Ascending aorta (tissue), 2 donors: ENCODE results near the gene ACTG2. TPM values are rescaled to one million over a fixed set of nuclear protein-coding genes. Genes with fewer than 3 reads are reported as not detected.

Experiments
- DNase-seq, 2 donors: peaks; one replicate each; pipeline ENCODE4 v3.0.0-alpha.2; 2019; ENCODE audit warnings: low spot score in 2 of 2
- H3K27ac ChIP-seq, 2 donors: fragments of 200-600 bp; sonication (generic); one replicate each; pipeline ENCODE4 v1.5.1; 2016 to 2017; ENCODE audit warnings: mild to moderate bottlenecking in 1 of 2
- H3K27me3 ChIP-seq: fragments of 200-600 bp; sonication (generic); one replicate; pipeline ENCODE4 v1.5.1; 2017
- H3K36me3 ChIP-seq, 2 donors: fragments of 200-600 bp; sonication (generic); one replicate each; pipeline ENCODE4 v1.5.1; 2016
- H3K4me1 ChIP-seq, 2 donors: fragments of 200-600 bp; sonication (generic); one replicate each; pipeline ENCODE4 v1.5.1; 2016 to 2017; ENCODE audit warnings: mild to moderate bottlenecking in 1 of 2
- H3K4me3 ChIP-seq, 2 donors: fragments of 200-600 bp; sonication (generic); one replicate each; pipeline ENCODE4 v1.5.1; 2016 to 2017; ENCODE audit warnings: mild to moderate bottlenecking in 1 of 2
- H3K9me3 ChIP-seq, 2 donors: fragments of 200-600 bp; sonication (generic); one replicate each; pipeline ENCODE4 v1.5.1; 2016
- intact Hi-C: fragments of 100-400 bp; cut with DNase I; formaldehyde crosslinking; loops from one replicate; pipeline ENCODE4 v1.15.1; 2023
- total RNA-seq: library from RNA; depleted of rRNA; stranded (reverse); fragments of >200 nt; gene quantifications from one replicate; pipeline ENCODE4 v1.1.0, GENCODE V29; 2016
- TF ChIP-seq, protein P1 (sequence below), 3 experiments: fragments of 200-600 bp in 2 of 3; fragments of 450-650 bp in 1 of 3; sonication (generic) in 2 of 3; IDR thresholded peaks; one replicate each; pipeline ENCODE4 v1.5.1; 2016 to 2019; ENCODE audit warnings: antibody characterized with exemption in 3 of 3, mild to moderate bottlenecking in 1 of 3, moderate library complexity in 1 of 3

Gene ACTG2
- total RNA-seq, 1 donor from 2014 or later, result 134 TPM

DNA sequence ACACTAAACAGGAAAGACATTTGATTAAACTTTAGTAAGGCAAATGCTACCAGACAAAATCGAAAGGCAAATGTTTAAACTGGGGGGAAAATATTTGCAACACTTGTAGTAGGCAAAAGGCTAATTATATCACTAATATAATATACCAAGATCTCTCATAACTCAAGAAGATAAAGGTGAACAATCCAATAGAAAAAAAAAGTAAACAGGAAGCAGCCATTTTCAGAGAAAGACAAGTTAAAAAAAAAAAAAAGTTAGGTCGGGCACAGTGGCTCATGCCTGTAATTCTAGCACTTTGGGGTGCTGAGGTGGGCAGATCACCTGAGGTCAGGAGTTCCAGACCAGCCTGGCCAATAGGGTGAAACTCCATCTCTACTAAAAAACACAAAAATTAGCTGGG lies 4.4 kb upstream of the ACTG2 start:
- H3K9me3 ChIP-seq, result no peaks in the 10 kb centered on the region
- H3K27me3 ChIP-seq, result no peaks in the 10 kb centered on the region
- no peak overlapping the region for H3K4me3 ChIP-seq
- peaks cover 5 to 12% of the 10 kb centered on the region in 2 donors for H3K4me1 ChIP-seq
- H3K27ac ChIP-seq, result no peak overlapping the region
- intact Hi-C loops, result no loop called here
- DNase-seq, result no peak
- no peaks in the 10 kb centered on the region for H3K36me3 ChIP-seq
- TF ChIP-seq, protein P1, sequence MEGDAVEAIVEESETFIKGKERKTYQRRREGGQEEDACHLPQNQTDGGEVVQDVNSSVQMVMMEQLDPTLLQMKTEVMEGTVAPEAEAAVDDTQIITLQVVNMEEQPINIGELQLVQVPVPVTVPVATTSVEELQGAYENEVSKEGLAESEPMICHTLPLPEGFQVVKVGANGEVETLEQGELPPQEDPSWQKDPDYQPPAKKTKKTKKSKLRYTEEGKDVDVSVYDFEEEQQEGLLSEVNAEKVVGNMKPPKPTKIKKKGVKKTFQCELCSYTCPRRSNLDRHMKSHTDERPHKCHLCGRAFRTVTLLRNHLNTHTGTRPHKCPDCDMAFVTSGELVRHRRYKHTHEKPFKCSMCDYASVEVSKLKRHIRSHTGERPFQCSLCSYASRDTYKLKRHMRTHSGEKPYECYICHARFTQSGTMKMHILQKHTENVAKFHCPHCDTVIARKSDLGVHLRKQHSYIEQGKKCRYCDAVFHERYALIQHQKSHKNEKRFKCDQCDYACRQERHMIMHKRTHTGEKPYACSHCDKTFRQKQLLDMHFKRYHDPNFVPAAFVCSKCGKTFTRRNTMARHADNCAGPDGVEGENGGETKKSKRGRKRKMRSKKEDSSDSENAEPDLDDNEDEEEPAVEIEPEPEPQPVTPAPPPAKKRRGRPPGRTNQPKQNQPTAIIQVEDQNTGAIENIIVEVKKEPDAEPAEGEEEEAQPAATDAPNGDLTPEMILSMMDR (IDR thresholded peaks at IDR 0.05), result no peak

DNA sequence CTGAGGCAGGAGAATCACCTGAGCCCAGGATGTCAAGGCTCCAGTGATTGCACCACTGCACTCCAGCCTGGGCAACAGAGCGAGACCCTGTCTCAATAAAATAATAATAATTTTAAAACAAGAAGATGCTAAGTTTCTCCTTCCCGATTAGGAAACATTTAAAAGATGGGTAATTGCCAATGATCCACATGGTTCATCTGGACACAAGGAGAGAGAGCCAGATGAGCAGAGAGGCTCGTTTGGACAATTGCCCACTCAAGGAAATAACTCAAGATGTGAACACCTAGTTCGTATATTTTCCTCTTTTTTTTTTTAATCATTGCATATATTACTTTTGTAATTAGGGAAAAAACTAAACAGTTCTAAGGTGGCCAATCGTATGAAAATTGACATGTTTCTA lies 3.6 kb upstream of the ACTG2 start:
- Histone ChIP-seq H3K27ac (no peak overlapping the region), H3K4me1 (peaks cover 5 to 12% of the 10 kb centered on the region in 2 donors), H3K27me3 (no peaks in the 10 kb centered on the region), H3K4me3 (no peak overlapping the region), H3K36me3 (no peaks in the 10 kb centered on the region), H3K9me3 (no peaks in the 10 kb centered on the region)
- DNase-seq, result no peak
- intact Hi-C loops, result no loop called here
- TF ChIP-seq, protein P1 (IDR thresholded peaks at IDR 0.05), result no peak

DNA sequence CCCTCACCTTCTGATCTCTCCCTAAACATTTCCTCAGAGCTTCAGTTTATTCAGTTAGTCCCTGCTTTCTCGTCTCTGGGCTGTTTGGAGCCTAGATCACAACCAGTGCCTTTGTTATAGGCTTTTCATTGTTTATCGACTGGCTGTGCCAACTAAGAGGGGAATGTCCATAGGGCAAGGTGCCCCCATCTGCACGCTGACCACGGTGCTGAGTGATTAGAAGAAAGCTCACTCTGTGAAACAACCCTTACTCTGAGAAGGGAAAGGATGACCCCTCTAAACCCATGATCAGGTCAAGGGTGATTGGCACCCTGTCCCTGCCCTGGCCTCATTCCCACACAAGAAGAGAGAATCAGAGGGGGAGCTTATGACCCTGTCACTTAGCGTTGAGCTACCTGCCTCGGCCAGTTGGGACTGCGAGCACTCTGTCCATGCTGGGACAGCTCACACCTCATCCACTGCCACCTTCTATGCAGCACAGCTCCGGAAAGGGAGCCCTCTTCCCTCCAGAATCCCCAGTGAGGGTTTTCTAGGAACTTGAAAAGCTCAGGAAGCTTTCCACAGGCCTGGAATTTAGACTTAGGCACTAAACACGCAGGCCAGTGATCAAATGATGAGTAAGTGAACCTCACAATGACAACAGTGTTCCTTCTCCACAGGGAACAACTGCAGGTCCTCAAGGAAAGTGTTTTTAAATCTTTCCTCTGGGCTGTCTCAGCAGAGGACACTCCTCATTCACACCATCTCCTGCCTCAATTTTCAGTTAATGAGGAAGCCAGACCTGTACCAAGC lies 2.3 kb upstream of the ACTG2 start:
- TF ChIP-seq, protein P1 (IDR thresholded peaks at IDR 0.05), result no peak
- intact Hi-C loops, result no loop called here
- no peaks in the 10 kb centered on the region for H3K36me3 ChIP-seq
- peak overlapping the region; percentile 87 to 91 for H3K27ac ChIP-seq
- peaks cover 5 to 12% of the 10 kb centered on the region in 2 donors for H3K4me1 ChIP-seq
- DNase-seq, result no peak
- H3K4me3 ChIP-seq, result no peak overlapping the region
- no peaks in the 10 kb centered on the region for H3K9me3 ChIP-seq
- no peaks in the 10 kb centered on the region for H3K27me3 ChIP-seq

DNA sequence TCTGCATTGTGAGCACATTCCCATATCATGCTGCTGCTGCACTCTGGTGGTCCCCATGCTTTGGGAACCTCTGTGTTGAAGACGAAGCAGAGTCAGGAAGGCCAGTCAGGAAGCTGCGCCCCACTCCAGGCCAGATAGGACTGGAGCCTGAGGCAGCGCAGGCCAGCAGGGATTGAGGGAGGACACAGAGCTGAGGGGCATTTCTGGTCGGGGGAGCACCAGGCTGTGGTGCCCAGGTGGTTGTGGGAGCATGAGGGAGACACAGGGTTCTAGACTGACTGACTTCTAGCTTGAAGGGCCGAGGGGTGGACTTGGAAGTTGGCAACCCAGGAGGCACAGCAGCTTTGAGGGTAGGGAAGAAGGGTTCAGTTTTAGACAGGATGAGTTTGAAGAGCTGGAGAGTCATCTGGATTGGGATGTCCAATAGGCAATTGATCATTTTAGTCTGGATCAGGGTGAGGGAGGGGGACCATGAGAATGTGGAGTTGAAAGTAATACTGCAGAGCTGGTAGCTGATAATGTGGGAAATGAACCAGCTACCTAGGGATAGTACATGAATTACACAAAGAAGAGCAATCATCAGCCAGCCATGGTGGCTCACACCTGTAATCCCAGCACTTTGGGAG lies 1.4 kb upstream of the ACTG2 start:
- intact Hi-C loops, result no loop called here
- no peak for DNase-seq
- H3K4me3 ChIP-seq, result no peak overlapping the region
- no peaks in the 10 kb centered on the region for H3K36me3 ChIP-seq
- peaks cover 5 to 12% of the 10 kb centered on the region in 2 donors for H3K4me1 ChIP-seq
- TF ChIP-seq, protein P1 (IDR thresholded peaks at IDR 0.05), result no peak
- no peaks in the 10 kb centered on the region for H3K9me3 ChIP-seq
- peak overlapping the region; percentile 87 to 91 for H3K27ac ChIP-seq
- H3K27me3 ChIP-seq, result no peaks in the 10 kb centered on the region

DNA sequence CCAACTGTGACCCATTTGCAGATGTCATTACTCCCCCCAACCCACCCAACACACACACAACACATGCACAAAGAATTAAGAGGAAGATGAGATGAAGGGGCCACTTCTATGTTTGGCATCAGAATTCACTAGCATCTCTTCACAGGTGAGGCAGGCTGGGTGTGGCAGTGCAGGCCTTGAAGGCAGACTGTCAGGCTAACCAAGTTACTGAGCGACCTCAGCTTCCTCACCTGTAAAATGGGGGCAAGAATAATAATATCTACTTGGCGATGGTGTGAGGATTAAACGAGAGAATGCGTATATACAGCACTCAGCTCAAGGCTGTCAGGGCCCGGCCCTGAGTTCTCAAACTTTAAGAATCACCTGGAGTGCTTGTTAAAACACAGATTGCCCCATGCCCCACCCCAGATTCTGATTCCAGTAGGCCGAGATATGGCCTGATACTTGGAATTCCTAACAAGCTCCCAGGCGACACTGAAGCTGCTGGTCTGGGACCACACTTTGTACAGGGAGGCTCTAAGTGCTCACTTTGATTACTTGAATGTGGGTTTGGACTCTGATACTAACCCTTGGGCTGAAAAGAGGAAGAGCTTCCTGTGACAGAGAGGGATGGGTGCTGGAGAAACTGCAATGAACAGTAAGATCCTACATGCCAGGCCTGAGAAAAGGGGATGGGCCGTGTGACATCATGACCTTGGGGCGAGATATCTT lies 1.1 kb downstream of the ACTG2 start:
- DNase-seq, result no peak
- H3K27ac ChIP-seq, result peak overlapping the region; percentile 87 to 91
- H3K27me3 ChIP-seq, result no peaks in the 10 kb centered on the region
- TF ChIP-seq, protein P1 (IDR thresholded peaks at IDR 0.05), result no peak
- H3K9me3 ChIP-seq, result no peaks in the 10 kb centered on the region
- intact Hi-C loops, result loop anchor here (1.0 to 2.0 kb wide), 2 partner anchors 24 to 65 kb away; partner anchors contain the start of gene STAMBP
- peak overlapping the region; percentile 49 to 65 for H3K4me3 ChIP-seq
- H3K4me1 ChIP-seq, result peaks cover 5 to 14% of the 10 kb centered on the region in 2 donors
- H3K36me3 ChIP-seq, result no peaks in the 10 kb centered on the region
